Measurements from ENCODE around the gene EDN1. TPM values are rescaled to one million over a fixed set of nuclear protein-coding genes. Genes with fewer than 3 reads are reported as not detected.
"Not testable (repeated sequence)": the region's sequence is repeated elsewhere in the genome, so short reads cannot be mapped to it uniquely, and the experiment has no call there.

Gene EDN1
- total RNA-seq, 1 donor from 2014 or later: 0.26 TPM

DNA sequence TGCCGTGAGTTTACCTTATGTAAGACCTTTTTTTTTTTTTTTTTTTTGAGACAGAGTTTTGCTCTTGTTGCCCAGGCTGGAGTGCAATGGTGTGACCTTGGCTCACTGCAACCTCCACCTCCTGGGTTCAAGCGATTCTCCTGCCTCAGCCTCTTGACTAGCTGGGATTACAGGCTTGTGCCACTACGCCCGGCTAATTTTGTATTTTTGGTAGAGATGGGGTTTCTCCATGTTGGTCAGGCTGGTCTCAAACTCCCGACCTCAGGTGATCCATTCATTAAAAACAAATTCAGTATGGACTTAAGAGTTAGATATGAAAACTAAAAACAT, 42.6 kb downstream of the EDN1 start:
- DNase-seq; H3K27me3 Mint-ChIP-seq; H3K36me3 Mint-ChIP-seq (ENCODE audit: low read depth); H3K4me1 Mint-ChIP-seq; intact Hi-C loops (cut with micrococcal nuclease); H3K27ac Mint-ChIP-seq; H3K4me3 Mint-ChIP-seq; H3K9me3 Mint-ChIP-seq: not testable (repeated sequence)

DNA sequence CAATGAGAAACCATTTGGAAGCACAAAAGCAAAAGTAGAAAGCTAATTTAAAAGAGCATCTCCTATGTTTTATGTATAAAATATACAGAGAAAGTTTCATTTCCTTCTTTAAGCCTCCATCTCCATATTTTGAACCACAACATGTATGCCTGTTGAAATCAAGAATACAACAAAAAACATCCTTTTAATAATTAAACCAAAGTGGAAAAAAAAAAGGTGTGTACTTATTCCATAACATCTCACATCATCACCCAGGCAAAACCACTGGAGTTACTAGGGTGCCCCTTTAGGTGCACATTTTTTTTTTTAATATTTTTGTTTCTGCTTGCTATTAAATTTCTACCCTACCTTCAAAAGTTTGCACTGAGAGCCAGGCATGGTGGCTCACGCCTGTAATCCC, 43.0 kb downstream of the EDN1 start:
- peaks cover 2% of the 10 kb centered on the region for H3K27me3 Mint-ChIP-seq
- no peak overlapping the region for H3K4me3 Mint-ChIP-seq
- intact Hi-C loops (cut with micrococcal nuclease): no loop called here
- H3K27ac Mint-ChIP-seq: no peak overlapping the region
- H3K4me1 Mint-ChIP-seq: peaks cover 2% of the 10 kb centered on the region
- H3K9me3 Mint-ChIP-seq: no peaks in the 10 kb centered on the region
- no peaks in the 10 kb centered on the region for H3K36me3 Mint-ChIP-seq (ENCODE audit: low read depth)
- no peak for DNase-seq

DNA sequence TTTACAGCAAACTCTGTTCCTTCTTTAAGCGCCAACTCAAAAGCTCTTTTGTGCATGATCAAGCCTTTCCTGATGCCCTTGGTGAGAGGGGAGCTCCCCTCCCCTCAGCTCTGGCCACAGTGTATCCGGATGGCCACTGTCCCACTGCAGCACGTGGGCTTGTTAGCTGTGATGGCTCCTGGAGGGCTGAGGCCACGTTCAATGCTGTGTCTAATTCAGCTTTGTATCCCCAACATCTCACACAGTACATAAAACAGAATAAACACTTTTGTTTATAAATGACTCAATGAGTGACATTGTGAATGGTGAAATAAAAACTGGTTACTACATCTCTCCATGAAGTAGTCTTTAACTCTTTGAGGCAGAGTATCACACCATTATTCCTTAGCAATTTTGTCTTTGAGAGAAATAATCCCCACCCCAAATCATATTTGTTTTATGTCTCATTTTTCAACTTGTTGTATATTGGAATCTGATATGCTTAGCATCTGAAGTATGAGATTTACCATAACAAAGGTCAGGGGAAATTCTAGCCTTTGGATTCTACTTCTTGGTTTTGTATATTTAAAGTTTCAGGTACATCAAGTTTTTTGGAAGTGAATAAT, 44.5 kb downstream of the EDN1 start:
- intact Hi-C loops (cut with micrococcal nuclease): no loop called here
- no peaks in the 10 kb centered on the region for H3K9me3 Mint-ChIP-seq

DNA sequence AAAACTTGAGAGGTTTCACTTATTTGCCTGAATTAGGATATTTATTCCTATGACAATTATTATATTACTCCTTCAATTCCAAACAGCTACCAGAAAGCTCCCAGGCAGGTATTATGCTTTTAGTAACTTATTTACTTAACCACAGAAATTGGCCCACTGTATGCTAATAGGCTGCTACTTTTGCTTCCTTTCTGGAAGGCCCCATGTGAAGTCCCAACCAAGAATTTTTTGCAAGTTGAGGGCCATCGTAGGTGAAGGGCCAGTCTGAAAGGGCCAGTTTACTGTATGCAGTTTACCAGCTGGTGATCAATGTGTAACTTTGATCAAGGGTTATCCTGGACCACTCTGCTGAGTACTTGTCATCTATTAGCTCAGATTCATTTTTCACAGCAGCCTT, 45.0 kb downstream of the EDN1 start:
- H3K4me3 Mint-ChIP-seq: no peak overlapping the region
- no peak overlapping the region for H3K27ac Mint-ChIP-seq
- no peak for DNase-seq
- peaks cover 2% of the 10 kb centered on the region for H3K27me3 Mint-ChIP-seq
- no peaks in the 10 kb centered on the region for H3K36me3 Mint-ChIP-seq (ENCODE audit: low read depth)
- no peaks in the 10 kb centered on the region for H3K9me3 Mint-ChIP-seq
- intact Hi-C loops (cut with micrococcal nuclease): no loop called here
- H3K4me1 Mint-ChIP-seq: peaks cover 2% of the 10 kb centered on the region

More for the DNA sequence above, 44.5 kb downstream of the EDN1 start:
- DNase-seq: no peak
- Mint-ChIP-seq H3K27ac (no peak overlapping the region), H3K36me3 (ENCODE audit: low read depth) (no peaks in the 10 kb centered on the region), H3K4me1 (peaks cover 2% of the 10 kb centered on the region), H3K27me3 (peaks cover 2% of the 10 kb centered on the region), H3K4me3 (no peak overlapping the region)

DNA sequence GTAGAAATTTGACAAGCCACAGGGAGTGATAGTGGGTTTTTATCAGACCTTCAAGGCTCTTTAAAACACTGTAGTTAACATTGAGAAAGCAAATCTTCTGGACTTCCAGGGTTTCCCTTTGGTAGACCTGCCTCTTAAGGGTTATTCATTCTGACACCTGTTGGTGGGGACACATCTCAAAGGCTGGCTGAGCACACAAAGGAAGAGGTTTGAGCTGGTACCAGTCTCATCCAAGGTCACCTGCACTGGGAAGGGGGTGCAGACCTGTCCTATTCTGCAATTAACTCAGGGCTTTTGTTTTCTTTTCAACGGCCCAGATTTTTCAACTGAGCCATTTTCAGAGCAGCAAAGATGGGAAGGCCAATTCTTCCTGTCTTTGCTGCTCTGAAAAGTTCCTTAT, 45.6 kb downstream of the EDN1 start:
- Mint-ChIP-seq H3K4me1 (peaks cover 2% of the 10 kb centered on the region), H3K27ac (no peak overlapping the region), H3K36me3 (ENCODE audit: low read depth) (no peaks in the 10 kb centered on the region), H3K4me3 (no peak overlapping the region), H3K9me3 (no peaks in the 10 kb centered on the region), H3K27me3 (peaks cover 2% of the 10 kb centered on the region)
- intact Hi-C loops (cut with micrococcal nuclease): no loop called here
- DNase-seq: no peak

DNA sequence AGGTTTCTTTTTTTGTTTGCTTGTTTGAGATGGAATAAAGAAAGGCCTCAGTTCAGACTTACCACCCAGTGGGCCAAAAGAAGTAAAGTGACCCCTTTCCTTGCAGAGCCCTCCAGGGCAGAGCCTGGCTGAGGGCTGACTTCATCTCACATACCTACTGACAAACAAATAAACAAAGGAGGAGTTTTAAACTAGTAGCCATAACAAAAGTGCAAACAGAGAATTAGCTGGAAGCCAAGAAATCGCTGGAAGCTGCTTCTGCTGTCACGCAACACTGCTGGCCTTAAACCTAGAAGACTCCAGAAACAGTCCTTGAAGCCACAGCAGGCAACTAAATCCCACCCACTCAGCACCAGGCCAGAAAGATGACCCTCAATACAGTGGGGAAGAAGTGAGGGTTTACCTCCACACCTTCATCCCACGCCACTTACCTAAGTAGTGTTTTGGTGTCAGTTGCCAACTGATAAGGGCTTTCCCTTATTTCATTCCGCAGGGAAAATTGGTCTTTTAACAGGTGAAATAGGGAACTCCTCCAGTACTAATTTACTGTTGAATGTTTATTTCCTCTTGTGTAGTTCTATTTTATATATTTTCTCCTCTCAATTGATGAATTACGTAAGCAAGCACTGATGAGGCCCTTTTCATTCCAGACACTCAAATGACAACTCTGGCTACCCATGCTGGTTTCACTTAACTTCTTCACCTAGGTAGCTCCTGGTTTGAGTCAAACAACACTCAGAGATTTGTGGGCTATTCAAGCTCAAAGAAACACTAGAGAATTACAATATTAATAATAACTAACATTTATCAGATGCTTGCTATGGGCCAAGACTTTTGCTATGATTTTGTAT, 46.2 kb downstream of the EDN1 start:
- H3K4me3 Mint-ChIP-seq: no peak overlapping the region
- no peak overlapping the region for H3K27ac Mint-ChIP-seq
- H3K9me3 Mint-ChIP-seq: no peaks in the 10 kb centered on the region
- peaks cover 2% of the 10 kb centered on the region for H3K4me1 Mint-ChIP-seq
- no peak for DNase-seq
- intact Hi-C loops (cut with micrococcal nuclease): no loop called here
- H3K36me3 Mint-ChIP-seq (ENCODE audit: low read depth): no peaks in the 10 kb centered on the region
- H3K27me3 Mint-ChIP-seq: peaks cover 2% of the 10 kb centered on the region

DNA sequence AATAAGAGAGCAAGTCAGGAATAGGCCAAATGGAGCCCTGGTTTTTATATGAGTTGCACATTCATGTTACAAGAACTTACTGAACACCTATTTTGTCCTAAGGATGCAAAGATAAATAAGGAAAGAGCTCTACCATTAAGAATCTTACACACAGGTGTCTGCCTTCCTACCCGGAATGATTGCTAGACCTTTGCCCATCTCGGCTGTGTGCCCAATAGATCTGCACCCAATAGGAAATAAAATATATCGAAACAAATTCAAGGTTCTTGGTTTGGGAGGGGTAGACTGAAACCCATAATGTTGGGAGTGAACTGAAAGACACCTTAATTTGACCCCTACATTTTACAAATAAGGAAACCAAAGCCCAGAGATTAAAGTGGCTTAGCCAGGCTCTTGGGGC, 48.9 kb downstream of the EDN1 start:
- Mint-ChIP-seq H3K4me3 (no peak overlapping the region), H3K9me3 (no peaks in the 10 kb centered on the region), H3K27me3 (peaks cover 2% of the 10 kb centered on the region), H3K4me1 (no peaks in the 10 kb centered on the region), H3K27ac (no peak overlapping the region), H3K36me3 (ENCODE audit: low read depth) (no peaks in the 10 kb centered on the region)
- intact Hi-C loops (cut with micrococcal nuclease): no loop called here
- DNase-seq: no peak

DNA sequence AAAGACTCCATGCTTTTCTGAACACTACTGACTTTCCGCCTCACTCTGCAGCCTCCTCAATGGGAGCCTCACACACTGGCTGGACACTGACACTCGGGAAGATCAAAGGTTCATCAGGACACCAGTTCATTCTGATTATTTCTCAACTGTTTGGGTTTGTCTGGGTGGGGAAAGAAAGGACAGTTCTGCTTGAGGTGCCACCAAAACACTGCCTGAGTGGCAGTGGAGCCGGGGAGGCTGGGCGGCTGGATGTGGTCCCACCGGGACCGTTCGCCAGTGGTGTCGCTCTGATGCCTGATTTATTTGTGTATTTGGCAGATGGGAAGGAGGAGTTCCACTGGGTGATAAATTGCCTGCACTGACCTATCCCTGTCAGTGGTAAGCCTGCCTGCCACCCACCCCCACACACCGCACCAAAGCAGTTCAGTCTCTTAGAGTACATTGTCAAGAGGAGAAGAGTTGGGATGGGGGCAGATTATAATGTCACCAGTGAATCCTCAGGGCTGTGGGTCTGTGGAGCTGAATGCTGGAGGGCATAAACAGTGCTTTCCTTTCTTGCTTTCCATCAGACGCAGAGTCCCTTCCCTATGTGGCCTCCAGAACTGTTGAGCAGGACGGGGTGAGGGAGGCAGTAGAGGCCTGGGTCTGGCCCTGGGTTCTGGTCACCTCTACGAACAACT, 49.8 kb downstream of the EDN1 start:
- no peaks in the 10 kb centered on the region for H3K9me3 Mint-ChIP-seq
- intact Hi-C loops (cut with micrococcal nuclease): no loop called here
- H3K4me1 Mint-ChIP-seq: no peaks in the 10 kb centered on the region
- no peak overlapping the region for H3K27ac Mint-ChIP-seq
- no peak for DNase-seq
- no peak overlapping the region for H3K4me3 Mint-ChIP-seq
- H3K36me3 Mint-ChIP-seq (ENCODE audit: low read depth): no peaks in the 10 kb centered on the region
- H3K27me3 Mint-ChIP-seq: no peaks in the 10 kb centered on the region

DNA sequence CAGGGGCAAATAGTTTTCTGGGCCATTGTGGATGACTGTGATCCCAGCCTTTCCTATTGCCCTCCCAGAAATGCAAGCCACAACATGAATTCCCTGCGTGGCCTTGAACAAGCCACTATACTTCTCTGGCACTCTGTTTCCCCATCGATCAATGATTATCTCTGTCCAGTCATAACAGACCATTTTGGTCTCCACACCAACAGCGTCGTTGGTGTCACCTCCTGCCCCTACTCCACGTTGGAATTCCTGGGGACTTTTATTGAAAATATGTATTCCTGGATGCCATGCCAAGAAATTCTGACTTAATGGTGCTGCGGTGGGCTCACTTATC, 50.3 kb downstream of the EDN1 start:
- no peaks in the 10 kb centered on the region for H3K4me1 Mint-ChIP-seq
- H3K36me3 Mint-ChIP-seq (ENCODE audit: low read depth): no peaks in the 10 kb centered on the region
- DNase-seq: no peak
- intact Hi-C loops (cut with micrococcal nuclease): no loop called here
- H3K27ac Mint-ChIP-seq: no peak overlapping the region
- no peaks in the 10 kb centered on the region for H3K9me3 Mint-ChIP-seq
- H3K4me3 Mint-ChIP-seq: no peak overlapping the region
- H3K27me3 Mint-ChIP-seq: no peaks in the 10 kb centered on the region

DNA sequence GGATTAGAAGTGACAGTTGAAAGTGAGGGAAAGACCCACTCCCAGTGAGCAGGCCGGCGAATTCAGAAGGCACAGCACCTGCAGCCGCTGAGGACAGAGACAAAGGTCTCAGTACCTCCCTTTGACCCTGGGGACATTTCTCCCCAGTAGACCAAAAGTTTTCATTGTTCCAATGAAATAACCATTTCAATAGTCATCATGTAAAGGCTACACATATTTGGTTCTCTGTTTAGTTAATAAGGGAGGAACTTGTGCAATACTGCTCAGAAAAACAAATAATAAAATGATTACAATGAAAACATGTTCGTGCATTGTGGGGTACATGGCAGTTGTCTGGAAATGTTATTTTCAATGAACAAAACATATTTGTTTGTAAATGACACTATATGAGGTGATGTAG, 52.5 kb downstream of the EDN1 start:
- no peak overlapping the region for H3K27ac Mint-ChIP-seq
- intact Hi-C loops (cut with micrococcal nuclease): no loop called here
- DNase-seq: no peak
- no peaks in the 10 kb centered on the region for H3K4me1 Mint-ChIP-seq
- H3K9me3 Mint-ChIP-seq: no peaks in the 10 kb centered on the region
- H3K4me3 Mint-ChIP-seq: no peak overlapping the region
- H3K27me3 Mint-ChIP-seq: no peaks in the 10 kb centered on the region
- no peaks in the 10 kb centered on the region for H3K36me3 Mint-ChIP-seq (ENCODE audit: low read depth)

DNA sequence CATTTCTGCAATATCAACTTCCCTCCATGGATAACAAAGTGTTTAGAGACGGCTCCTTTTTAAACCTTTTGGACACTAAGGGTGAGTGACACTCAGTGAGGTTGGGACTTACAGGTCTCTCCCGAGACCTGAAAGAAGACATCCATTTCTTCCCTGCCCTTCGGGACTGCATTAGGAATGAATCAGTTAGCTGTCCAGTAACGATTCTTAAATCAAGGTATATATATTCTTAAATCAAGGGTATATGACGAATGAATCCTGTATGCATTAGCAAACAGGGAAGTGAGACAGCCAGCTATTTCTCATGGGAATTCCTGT, 52.9 kb downstream of the EDN1 start:
- Mint-ChIP-seq H3K36me3 (ENCODE audit: low read depth) (no peaks in the 10 kb centered on the region), H3K9me3 (no peaks in the 10 kb centered on the region), H3K4me3 (no peak overlapping the region), H3K27me3 (no peaks in the 10 kb centered on the region), H3K4me1 (no peaks in the 10 kb centered on the region), H3K27ac (no peak overlapping the region)
- no peak for DNase-seq
- intact Hi-C loops (cut with micrococcal nuclease): no loop called here

DNA sequence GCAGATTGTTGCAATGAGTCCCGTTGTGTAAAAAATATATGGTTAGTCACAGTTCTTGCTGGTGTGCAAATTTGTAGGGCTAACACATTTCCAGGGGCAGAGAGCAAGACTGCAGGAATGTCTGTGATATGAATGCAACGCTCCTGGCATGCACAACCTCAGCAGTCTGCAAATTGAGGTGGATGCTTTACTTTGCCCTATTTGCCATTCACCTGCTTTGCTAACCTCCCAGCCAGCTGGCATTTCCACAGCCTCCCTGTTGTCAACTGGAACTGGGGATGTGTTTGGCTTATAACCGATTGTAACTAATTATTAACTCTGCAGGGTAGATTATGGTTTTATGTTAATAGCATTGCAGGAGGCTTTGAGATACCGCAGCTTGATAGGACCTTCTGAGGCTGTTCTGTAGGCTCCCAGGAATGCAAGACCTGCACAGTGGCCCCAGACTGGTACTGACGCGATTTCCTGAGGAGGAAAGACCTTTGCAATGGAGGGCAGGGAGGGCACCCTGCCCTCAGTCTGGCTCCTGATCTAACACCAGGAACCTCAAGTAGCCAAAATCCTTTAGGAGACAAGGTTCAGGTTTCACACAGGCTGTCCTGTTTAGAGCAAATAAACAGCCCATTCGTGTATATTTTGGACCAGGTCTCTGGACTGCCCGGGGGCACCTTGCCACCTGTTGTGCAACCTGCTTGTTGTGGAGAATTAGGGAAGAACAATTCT, 53.4 kb downstream of the EDN1 start:
- no peaks in the 10 kb centered on the region for H3K27me3 Mint-ChIP-seq
- no peak overlapping the region for H3K27ac Mint-ChIP-seq
- no peak for DNase-seq
- H3K36me3 Mint-ChIP-seq (ENCODE audit: low read depth): no peaks in the 10 kb centered on the region
- no peak overlapping the region for H3K4me3 Mint-ChIP-seq
- intact Hi-C loops (cut with micrococcal nuclease): no loop called here
- no peaks in the 10 kb centered on the region for H3K4me1 Mint-ChIP-seq
- no peaks in the 10 kb centered on the region for H3K9me3 Mint-ChIP-seq

DNA sequence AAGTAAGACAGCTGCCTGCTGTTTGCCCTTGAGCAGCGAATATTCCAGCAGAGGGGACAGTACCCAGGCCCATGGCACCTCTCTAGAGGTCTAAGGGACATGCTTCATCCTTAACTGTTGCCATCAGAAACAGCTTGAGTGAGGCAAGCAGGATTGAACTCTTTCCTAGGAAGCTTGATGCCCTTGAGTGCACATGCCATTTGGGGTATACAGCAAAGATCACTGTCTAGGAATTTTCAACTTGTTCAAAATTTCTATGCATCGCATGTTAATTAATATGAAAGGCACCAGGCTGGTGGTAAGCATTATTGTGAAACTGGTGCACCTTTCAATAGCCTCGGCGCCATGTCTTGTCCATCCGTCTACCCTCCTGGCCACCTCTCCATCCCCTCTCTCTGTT, 54.1 kb downstream of the EDN1 start:
- Mint-ChIP-seq H3K27me3 (no peaks in the 10 kb centered on the region), H3K4me3 (no peak overlapping the region), H3K4me1 (no peaks in the 10 kb centered on the region), H3K9me3 (no peaks in the 10 kb centered on the region), H3K36me3 (ENCODE audit: low read depth) (no peaks in the 10 kb centered on the region), H3K27ac (no peak overlapping the region)
- intact Hi-C loops (cut with micrococcal nuclease): no loop called here
- no peak for DNase-seq

DNA sequence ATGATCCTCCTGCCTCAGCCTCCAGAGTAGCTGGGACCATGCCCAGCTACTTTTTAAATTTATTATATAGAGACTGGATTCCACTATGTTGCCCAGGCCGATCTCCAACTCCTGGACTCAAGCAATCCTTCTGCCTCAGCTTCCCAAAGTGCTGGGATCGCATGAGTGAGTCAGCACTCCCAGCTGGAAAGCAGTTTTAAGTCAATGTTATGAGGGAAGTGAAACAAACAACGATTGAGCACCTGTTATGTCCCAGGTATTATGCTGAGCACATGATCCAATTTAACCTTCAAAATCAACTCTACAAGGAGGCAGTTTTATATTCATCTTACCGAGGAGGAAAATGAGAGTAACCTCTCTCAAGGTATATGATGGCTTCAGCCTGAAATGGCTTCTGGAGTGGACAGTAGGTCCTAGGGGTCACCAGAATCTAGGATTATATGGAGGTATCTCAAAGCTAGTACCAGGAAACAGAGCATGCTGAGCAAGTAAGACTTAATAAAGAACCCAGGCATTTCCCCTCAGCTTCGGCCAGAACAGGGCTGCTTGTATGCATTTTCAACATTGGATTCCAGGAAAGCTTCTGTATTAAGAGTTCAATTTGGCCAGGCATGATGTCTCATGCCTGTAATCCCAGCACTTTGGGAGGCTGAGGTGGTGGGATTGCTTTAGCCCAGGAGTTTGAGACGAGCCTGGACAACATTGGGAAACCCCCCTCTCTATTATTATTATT, 55.0 kb downstream of the EDN1 start:
- Mint-ChIP-seq H3K36me3 (ENCODE audit: low read depth) (no peaks in the 10 kb centered on the region), H3K4me3 (no peak overlapping the region), H3K4me1 (no peaks in the 10 kb centered on the region), H3K27me3 (no peaks in the 10 kb centered on the region), H3K9me3 (no peaks in the 10 kb centered on the region), H3K27ac (no peak overlapping the region)
- no peak for DNase-seq
- intact Hi-C loops (cut with micrococcal nuclease): no loop called here
